ENCODE measurements around the gene ZBTB7B.

ZBTB7B gene

GRCh38 chr1:155042789-155043188 is 40.2 kb downstream of the ZBTB7B start:
- no peak for DNase-seq

GRCh38 chr1:155043301-155043702 is 40.7 kb downstream of the ZBTB7B start:
- DNase-seq: no peak

GRCh38 chr1:155043793-155044192 is 41.2 kb downstream of the ZBTB7B start:
- no peak for DNase-seq

- DNase-seq: no peak
These were observed 41.8 kb downstream of the ZBTB7B start for GRCh38 chr1:155044365-155044764.

- DNase-seq: peak; percentile 73
These were observed 42.4 kb downstream of the ZBTB7B start for GRCh38 chr1:155044812-155045657.

- DNase-seq: no peak
These were observed 46.1 kb downstream of the ZBTB7B start for GRCh38 chr1:155048449-155049334.

- no peak for DNase-seq
These were observed 47.3 kb downstream of the ZBTB7B start for GRCh38 chr1:155049651-155050559.

GRCh38 chr1:155050560-155051341 is 48.1 kb downstream of the ZBTB7B start, which contains the start of gene ADAM15:
TSS of gene ADAM15 (plus strand) at chr1:155051316. CDS start at chr1:155051387, 71 bp downstream.
- DNase-seq: peak; percentile 85

GRCh38 chr1:155051342-155051776 is 48.8 kb downstream of the ZBTB7B start:
- no peak for DNase-seq

GRCh38 chr1:155051777-155052398 is 49.3 kb downstream of the ZBTB7B start:
- DNase-seq: peak; percentile 50

- DNase-seq: peak; percentile 51
These were observed 50.1 kb downstream of the ZBTB7B start for GRCh38 chr1:155052439-155053395.

GRCh38 chr1:155053531-155054105 is 51.0 kb downstream of the ZBTB7B start:
- DNase-seq: no peak

GRCh38 chr1:155057104-155057503 is 54.5 kb downstream of the ZBTB7B start:
- no peak for DNase-seq

GRCh38 chr1:155057788-155058211 is 55.2 kb downstream of the ZBTB7B start:
- no peak for DNase-seq

- DNase-seq: no peak
These were observed 58.1 kb downstream of the ZBTB7B start for GRCh38 chr1:155060736-155061135.

- DNase-seq: peak; percentile 98
These were observed 59.0 kb downstream of the ZBTB7B start for GRCh38 chr1:155061381-155062150.

- no peak for DNase-seq
These were observed 59.6 kb downstream of the ZBTB7B start for GRCh38 chr1:155062151-155062686.

- peak; percentile 90 for DNase-seq
These were observed 60.3 kb downstream of the ZBTB7B start for GRCh38 chr1:155062702-155063411.

Data from activated CD4-positive, alpha-beta T cell treated with anti-CD3 and anti-CD28 coated beads for 48 hours (primary cell).